Activated CD8-positive, alpha-beta memory T cell treated with anti-CD3 and anti-CD28 coated beads for 4 hours (primary cell): Measurements from ENCODE around the gene PTPN4.
"Not testable (repeated sequence)": the region's sequence is repeated elsewhere in the genome, so short reads cannot be mapped to it uniquely, and the experiment has no call there.

Experiments
- DNase-seq, 2 donors: peaks; one replicate each; pipeline ENCODE4 v3.0.0-alpha.2; 2020; ENCODE audit warnings: low read depth in 2 of 2

PTPN4 gene

GRCh38 chr2:119764832-119765231, 5.1 kb downstream of the PTPN4 start:
- DNase-seq = no peak

GRCh38 chr2:119765433-119766002, 5.8 kb downstream of the PTPN4 start:
- DNase-seq = no peak

- DNase-seq = no peak
These were observed 7.2 kb downstream of the PTPN4 start for GRCh38 chr2:119766944-119767343.

- DNase-seq = no peak
These were observed 9.0 kb downstream of the PTPN4 start for GRCh38 chr2:119768742-119769141.

GRCh38 chr2:119769645-119770044, 9.9 kb downstream of the PTPN4 start:
- DNase-seq = no peak

- no peak for DNase-seq
These were observed 11.6 kb downstream of the PTPN4 start for GRCh38 chr2:119771331-119771730.

GRCh38 chr2:119772128-119772527, 12.4 kb downstream of the PTPN4 start:
- DNase-seq = no peak

- no peak for DNase-seq
These were observed 13.0 kb downstream of the PTPN4 start for GRCh38 chr2:119772767-119773166.

GRCh38 chr2:119774026-119774425, 14.3 kb downstream of the PTPN4 start:
- DNase-seq = no peak

GRCh38 chr2:119775102-119775501, 15.4 kb downstream of the PTPN4 start:
- DNase-seq = no peak

- DNase-seq = no peak
These were observed 22.7 kb downstream of the PTPN4 start for GRCh38 chr2:119782308-119783027.

- no peak for DNase-seq
These were observed 25.2 kb downstream of the PTPN4 start for GRCh38 chr2:119784876-119785275.

- DNase-seq = no peak
These were observed 26.6 kb downstream of the PTPN4 start for GRCh38 chr2:119786295-119786694.

- no peak for DNase-seq
These were observed 29.0 kb downstream of the PTPN4 start for GRCh38 chr2:119788752-119789151.

- no peak for DNase-seq
These were observed 30.7 kb downstream of the PTPN4 start for GRCh38 chr2:119790466-119790865.

GRCh38 chr2:119792907-119793312, 33.2 kb downstream of the PTPN4 start:
- DNase-seq = no peak

- DNase-seq = no peak
These were observed 34.5 kb downstream of the PTPN4 start for GRCh38 chr2:119794237-119794636.

GRCh38 chr2:119795309-119796303, 35.9 kb downstream of the PTPN4 start:
- no peak for DNase-seq

GRCh38 chr2:119800376-119800902, 40.7 kb downstream of the PTPN4 start:
- no peak for DNase-seq

GRCh38 chr2:119801040-119801439, 41.3 kb downstream of the PTPN4 start:
- DNase-seq = no peak

GRCh38 chr2:119801989-119802388, 42.3 kb downstream of the PTPN4 start:
- not testable (repeated sequence) for DNase-seq

- no peak for DNase-seq
These were observed 43.4 kb downstream of the PTPN4 start for GRCh38 chr2:119803101-119803500.
